Measurements from ENCODE around the gene NUDT14.

DNA sequence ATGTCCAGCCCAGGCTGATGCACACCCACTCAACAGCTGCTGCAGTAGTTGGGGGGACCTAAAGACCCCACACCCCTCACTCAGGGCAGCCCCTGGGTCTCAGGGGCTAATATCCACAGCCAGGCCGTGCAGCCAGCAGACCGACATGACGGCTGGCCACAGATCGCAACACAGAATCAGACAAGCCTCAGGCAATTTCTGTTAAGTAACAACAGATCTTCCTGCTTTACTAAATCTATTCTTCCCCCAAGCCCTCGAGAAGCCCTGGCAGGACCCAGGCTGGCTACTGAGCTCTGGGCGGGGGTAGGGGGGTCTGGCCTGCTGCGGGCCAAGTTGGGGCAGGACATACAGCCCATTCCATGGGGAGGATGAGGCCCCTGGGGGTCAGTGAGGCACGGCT, 28.0 kb upstream of the NUDT14 start:
- TF ChIP-seq POLR2AphosphoS5 (IDR thresholded peaks at IDR 0.05; ENCODE audit: low read depth, low read length) (no peak), REST (IDR thresholded peaks at IDR 0.05; ENCODE audit: insufficient read depth in 1 of 2, low read depth in 2 of 2, low read length in 2 of 2) (no peak), TAF1 (IDR thresholded peaks at IDR 0.05; ENCODE audit: borderline replicate concordance, insufficient read depth, low read length) (no peak)

Measured in PFSK-1 (cell line).